Neural progenitor cell (in vitro differentiated cells): ENCODE results near the gene PTGS2. TPM values are rescaled to one million over a fixed set of nuclear protein-coding genes. Genes with fewer than 3 reads are reported as not detected.

Source experiments
- DNase-seq: peaks from one replicate; pipeline ENCODE4 v3.0.0-alpha.2; 2016; ENCODE audit warnings: low spot score
- H2AFZ ChIP-seq: fragments of 200-600 bp; sonication (generic); replicated peaks from 2 replicates; pipeline ENCODE4 v1.6.1; 2016; ENCODE audit warnings: antibody characterized with exemption
- H3F3A ChIP-seq: fragments of 200-600 bp; sonication (generic); 2 replicates; pipeline ENCODE4 v1.6.1; 2016; ENCODE audit warnings: antibody characterized with exemption, low read depth
- H3K27ac ChIP-seq: fragments of 200-600 bp; sonication (generic); 2 replicates; pipeline ENCODE4 v1.5.1; 2016; ENCODE audit warnings: mild to moderate bottlenecking
- H3K27me3 ChIP-seq: fragments of 200-600 bp; sonication (generic); 2 replicates; pipeline ENCODE4 v1.6.1; 2016; ENCODE audit warnings: mild to moderate bottlenecking, moderate library complexity
- H3K36me3 ChIP-seq: fragments of 200-600 bp; sonication (generic); 2 replicates; pipeline ENCODE4 v1.5.1; 2016
- H3K4me1 ChIP-seq: fragments of 200-600 bp; sonication (generic); 2 replicates; pipeline ENCODE4 v1.6.1; 2016; ENCODE audit warnings: mixed run types
- H3K4me2 ChIP-seq: fragments of 200-600 bp; sonication (generic); 2 replicates; pipeline ENCODE4 v1.6.1; 2016
- H3K4me3 ChIP-seq: fragments of 200-600 bp; sonication (generic); 2 replicates; pipeline ENCODE4 v1.5.1; 2016
- H3K79me2 ChIP-seq: fragments of 200-600 bp; sonication (generic); 2 replicates; pipeline ENCODE4 v1.6.1; 2016; ENCODE audit warnings: low read depth
- H3K9ac ChIP-seq: fragments of 200-600 bp; sonication (generic); 2 replicates; pipeline ENCODE4 v1.6.1; 2016
- H3K9me3 ChIP-seq: fragments of 200-600 bp; sonication (generic); 2 replicates; pipeline ENCODE4 v1.5.1; 2016; ENCODE audit warnings: low read depth
- H4K20me1 ChIP-seq: fragments of 200-600 bp; sonication (generic); 2 replicates; pipeline ENCODE4 v1.6.1; 2016; ENCODE audit warnings: low read depth
- H3K27ac Mint-ChIP-seq: 3 replicates; pipeline ENCODE4 v1.8.0; 2021; ENCODE audit warnings: mixed read lengths
- H3K27me3 Mint-ChIP-seq: 2 replicates; pipeline ENCODE4 v1.8.0; 2022; ENCODE audit warnings: low read depth, mild to moderate bottlenecking, inconsistent platforms, moderate library complexity, mixed read lengths; ENCODE audit not compliant: insufficient read depth
- H3K36me3 Mint-ChIP-seq: 3 replicates; pipeline ENCODE4 v1.8.0; 2021; ENCODE audit warnings: mixed read lengths
- H3K4me1 Mint-ChIP-seq: 3 replicates; pipeline ENCODE4 v1.8.0; 2021; ENCODE audit warnings: mixed read lengths
- H3K4me3 Mint-ChIP-seq: 3 replicates; pipeline ENCODE4 v1.8.0; 2021; ENCODE audit warnings: mild to moderate bottlenecking, moderate library complexity, mixed read lengths
- H3K9me3 Mint-ChIP-seq: 3 replicates; pipeline ENCODE4 v1.8.0; 2020; ENCODE audit warnings: mixed read lengths
- EZH2 ChIP-seq: fragments of 200-600 bp; sonication (generic); IDR thresholded peaks from 2 replicates; pipeline ENCODE4 v1.6.1; 2017; ENCODE audit warnings: antibody characterized with exemption, mild to moderate bottlenecking, moderate library complexity
- EZH2phosphoT487 ChIP-seq: fragments of 200-600 bp; sonication (generic); IDR thresholded peaks from 2 replicates; pipeline ENCODE4 v1.6.1; 2017; ENCODE audit warnings: antibody characterized with exemption
- total RNA-seq: library from RNA; depleted of rRNA; stranded (reverse); fragments of >200 nt; gene quantifications from 2 replicates; pipeline ENCODE4 v1.2.3, GENCODE V29; 2015; ENCODE audit warnings: low replicate concordance
- TF ChIP-seq, protein P1 (sequence below): fragments of 200-600 bp; sonication (generic); IDR thresholded peaks from 2 replicates; pipeline ENCODE4 v1.5.1; 2017; ENCODE audit warnings: antibody characterized with exemption, mild to moderate bottlenecking

PTGS2 gene
- total RNA-seq, 1 donor from 2014 or later, result 0.37 TPM

DNA sequence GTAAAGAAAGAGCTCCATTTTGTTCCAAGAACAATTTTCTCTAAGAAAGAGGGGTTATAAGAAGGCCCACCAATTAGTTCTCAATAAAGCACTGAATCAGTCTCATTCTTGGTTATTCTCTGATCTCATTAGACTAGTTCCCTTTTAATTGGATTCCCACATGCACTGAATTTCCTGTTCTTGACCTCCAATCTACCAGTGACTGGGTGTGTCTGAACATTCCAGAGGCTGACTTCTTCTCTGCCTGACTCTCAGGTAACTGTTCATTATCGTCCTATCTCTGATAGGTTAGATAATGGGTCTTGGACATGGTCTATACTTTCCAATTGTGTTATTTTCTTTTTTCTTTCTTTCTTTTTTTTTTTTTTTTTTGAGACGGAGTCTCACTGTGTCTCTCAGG lies 22.7 kb downstream of the PTGS2 start:
- Histone ChIP-seq H3K27ac (no peak overlapping the region), H2AFZ (no peak overlapping the region), H3K4me2 (no peak overlapping the region), H3K9ac (no peak overlapping the region), H3K9me3 (no peaks in the 10 kb centered on the region), H3F3A (no peaks in the 10 kb centered on the region), H3K4me1 (no peaks in the 10 kb centered on the region), H3K36me3 (no peaks in the 10 kb centered on the region), H3K27me3 (no peaks in the 10 kb centered on the region), H3K4me3 (no peak overlapping the region), H4K20me1 (no peaks in the 10 kb centered on the region), H3K79me2 (no peaks in the 10 kb centered on the region)
- H3K36me3 Mint-ChIP-seq, result no peaks in the 10 kb centered on the region
- peaks cover under 1% of the 10 kb centered on the region for H3K4me1 Mint-ChIP-seq
- H3K4me3 Mint-ChIP-seq, result no peak overlapping the region
- TF ChIP-seq EZH2 (no peak), EZH2phosphoT487 (no peak)
- TF ChIP-seq, protein P1, sequence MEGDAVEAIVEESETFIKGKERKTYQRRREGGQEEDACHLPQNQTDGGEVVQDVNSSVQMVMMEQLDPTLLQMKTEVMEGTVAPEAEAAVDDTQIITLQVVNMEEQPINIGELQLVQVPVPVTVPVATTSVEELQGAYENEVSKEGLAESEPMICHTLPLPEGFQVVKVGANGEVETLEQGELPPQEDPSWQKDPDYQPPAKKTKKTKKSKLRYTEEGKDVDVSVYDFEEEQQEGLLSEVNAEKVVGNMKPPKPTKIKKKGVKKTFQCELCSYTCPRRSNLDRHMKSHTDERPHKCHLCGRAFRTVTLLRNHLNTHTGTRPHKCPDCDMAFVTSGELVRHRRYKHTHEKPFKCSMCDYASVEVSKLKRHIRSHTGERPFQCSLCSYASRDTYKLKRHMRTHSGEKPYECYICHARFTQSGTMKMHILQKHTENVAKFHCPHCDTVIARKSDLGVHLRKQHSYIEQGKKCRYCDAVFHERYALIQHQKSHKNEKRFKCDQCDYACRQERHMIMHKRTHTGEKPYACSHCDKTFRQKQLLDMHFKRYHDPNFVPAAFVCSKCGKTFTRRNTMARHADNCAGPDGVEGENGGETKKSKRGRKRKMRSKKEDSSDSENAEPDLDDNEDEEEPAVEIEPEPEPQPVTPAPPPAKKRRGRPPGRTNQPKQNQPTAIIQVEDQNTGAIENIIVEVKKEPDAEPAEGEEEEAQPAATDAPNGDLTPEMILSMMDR, result no peak
- no peak for DNase-seq
- H3K9me3 Mint-ChIP-seq, result no peaks in the 10 kb centered on the region
- H3K27ac Mint-ChIP-seq, result no peak overlapping the region
- peaks cover 2% of the 10 kb centered on the region for H3K27me3 Mint-ChIP-seq

GRCh38 chr1:186655876-186656275 lies 24.3 kb downstream of the PTGS2 start:
- Mint-ChIP-seq H3K27ac (no peak overlapping the region), H3K36me3 (no peaks in the 10 kb centered on the region), H3K9me3 (no peaks in the 10 kb centered on the region), H3K4me3 (no peak overlapping the region), H3K27me3 (peaks cover 2% of the 10 kb centered on the region), H3K4me1 (no peaks in the 10 kb centered on the region)
- H3K36me3 ChIP-seq, result no peaks in the 10 kb centered on the region
- H3K4me1 ChIP-seq, result no peaks in the 10 kb centered on the region
- DNase-seq, result no peak
- TF ChIP-seq, protein P1, result no peak
- TF ChIP-seq EZH2 (no peak), EZH2phosphoT487 (no peak)
- H3K9ac ChIP-seq, result no peak overlapping the region
- no peak overlapping the region for H2AFZ ChIP-seq
- H3K79me2 ChIP-seq, result no peaks in the 10 kb centered on the region
- no peaks in the 10 kb centered on the region for H3K9me3 ChIP-seq
- H4K20me1 ChIP-seq, result no peaks in the 10 kb centered on the region
- no peaks in the 10 kb centered on the region for H3F3A ChIP-seq
- no peak overlapping the region for H3K4me3 ChIP-seq
- no peak overlapping the region for H3K4me2 ChIP-seq
- H3K27me3 ChIP-seq, result no peaks in the 10 kb centered on the region
- H3K27ac ChIP-seq, result no peak overlapping the region

DNA sequence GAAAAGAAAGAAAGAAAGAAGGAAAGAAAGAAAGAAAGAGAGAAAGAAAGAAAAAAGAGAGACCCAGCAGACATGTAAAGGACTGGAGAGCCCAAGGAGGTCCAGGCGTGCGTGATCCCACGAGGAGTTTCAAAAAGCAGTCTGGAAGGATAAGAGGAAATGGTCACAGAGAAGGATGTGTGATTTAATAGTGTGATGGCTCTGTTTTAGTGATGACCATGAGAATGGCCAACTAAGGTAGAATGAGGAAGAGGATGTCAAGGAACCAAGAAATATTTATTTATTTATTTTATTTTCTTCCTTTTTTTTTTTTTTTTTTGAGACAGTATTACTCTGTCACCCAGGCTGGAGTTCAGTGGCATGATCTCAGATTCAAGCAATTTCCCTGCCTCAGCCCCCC lies 25.5 kb downstream of the PTGS2 start:
- Mint-ChIP-seq H3K27me3 (peaks cover 2% of the 10 kb centered on the region), H3K36me3 (no peaks in the 10 kb centered on the region), H3K4me3 (no peak overlapping the region), H3K27ac (no peak overlapping the region), H3K9me3 (no peaks in the 10 kb centered on the region), H3K4me1 (no peaks in the 10 kb centered on the region)
- H3K36me3 ChIP-seq, result no peaks in the 10 kb centered on the region
- H3K4me1 ChIP-seq, result no peaks in the 10 kb centered on the region
- no peaks in the 10 kb centered on the region for H3K27me3 ChIP-seq
- H3K27ac ChIP-seq, result no peak overlapping the region
- no peaks in the 10 kb centered on the region for H3K9me3 ChIP-seq
- no peak overlapping the region for H3K4me2 ChIP-seq
- no peak for DNase-seq
- H3K79me2 ChIP-seq, result no peaks in the 10 kb centered on the region
- TF ChIP-seq EZH2, result no peak
- no peak for TF ChIP-seq EZH2phosphoT487
- TF ChIP-seq, protein P1, result no peak
- no peak overlapping the region for H2AFZ ChIP-seq
- H3K9ac ChIP-seq, result no peak overlapping the region
- H4K20me1 ChIP-seq, result no peaks in the 10 kb centered on the region
- H3F3A ChIP-seq, result no peaks in the 10 kb centered on the region
- no peak overlapping the region for H3K4me3 ChIP-seq

- no peaks in the 10 kb centered on the region for H3K9me3 Mint-ChIP-seq
- H3K4me1 Mint-ChIP-seq, result no peaks in the 10 kb centered on the region
- Histone ChIP-seq H3K4me3 (no peak overlapping the region), H3K9ac (no peak overlapping the region), H3K79me2 (no peaks in the 10 kb centered on the region), H3K36me3 (no peaks in the 10 kb centered on the region), H3K4me2 (no peak overlapping the region), H4K20me1 (no peaks in the 10 kb centered on the region), H3K27ac (no peak overlapping the region), H2AFZ (no peak overlapping the region), H3K4me1 (no peaks in the 10 kb centered on the region), H3K9me3 (no peaks in the 10 kb centered on the region), H3K27me3 (no peaks in the 10 kb centered on the region), H3F3A (no peaks in the 10 kb centered on the region)
- H3K27me3 Mint-ChIP-seq, result peaks cover 2% of the 10 kb centered on the region
- no peak overlapping the region for H3K4me3 Mint-ChIP-seq
- DNase-seq, result no peak
- no peaks in the 10 kb centered on the region for H3K36me3 Mint-ChIP-seq
- no peak overlapping the region for H3K27ac Mint-ChIP-seq
- TF ChIP-seq EZH2 (no peak), EZH2phosphoT487 (no peak)
- TF ChIP-seq, protein P1, result no peak
These were observed 26.9 kb downstream of the PTGS2 start for GRCh38 chr1:186653312-186653711.
